ENCODE measurements around the gene FOXO3.
"Not testable (repeated sequence)": the region's sequence is repeated elsewhere in the genome, so short reads cannot be mapped to it uniquely, and the experiment has no call there.

The FOXO3 gene

GRCh38 chr6:108654465-108655106 is 93.9 kb downstream of the FOXO3 start:
- in situ Hi-C loops (cut with MboI; ENCODE audit: low sequenced_read_pairs), result no loop called here

GRCh38 chr6:108655806-108656651 is 95.3 kb downstream of the FOXO3 start:
- in situ Hi-C loops (cut with MboI; ENCODE audit: low sequenced_read_pairs), result no loop called here

- in situ Hi-C loops (cut with MboI; ENCODE audit: low sequenced_read_pairs), result no loop called here
These were observed 96.1 kb downstream of the FOXO3 start for GRCh38 chr6:108656836-108657235.

- in situ Hi-C loops (cut with MboI; ENCODE audit: low sequenced_read_pairs), result no loop called here
These were observed 97.5 kb downstream of the FOXO3 start for GRCh38 chr6:108658174-108658573.

- in situ Hi-C loops (cut with MboI; ENCODE audit: low sequenced_read_pairs), result not testable (repeated sequence)
These were observed 98.1 kb downstream of the FOXO3 start for GRCh38 chr6:108658785-108659184.

- in situ Hi-C loops (cut with MboI; ENCODE audit: low sequenced_read_pairs), result no loop called here
These were observed 99.5 kb downstream of the FOXO3 start for GRCh38 chr6:108660251-108660650.

- in situ Hi-C loops (cut with MboI; ENCODE audit: low sequenced_read_pairs), result no loop called here
These were observed 100.7 kb downstream of the FOXO3 start for GRCh38 chr6:108661430-108661829.

GRCh38 chr6:108661982-108662381 is 101.3 kb downstream of the FOXO3 start:
- in situ Hi-C loops (cut with MboI; ENCODE audit: low sequenced_read_pairs), result no loop called here

GRCh38 chr6:108662702-108663101 is 102.0 kb downstream of the FOXO3 start:
- in situ Hi-C loops (cut with MboI; ENCODE audit: low sequenced_read_pairs), result no loop called here

- in situ Hi-C loops (cut with MboI; ENCODE audit: low sequenced_read_pairs), result not testable (repeated sequence)
These were observed 102.9 kb downstream of the FOXO3 start for GRCh38 chr6:108663494-108664064.

GRCh38 chr6:108665495-108666196 is 104.9 kb downstream of the FOXO3 start:
- in situ Hi-C loops (cut with MboI; ENCODE audit: low sequenced_read_pairs), result no loop called here

GRCh38 chr6:108666656-108667260 is 106.0 kb downstream of the FOXO3 start:
- in situ Hi-C loops (cut with MboI; ENCODE audit: low sequenced_read_pairs), result no loop called here

GRCh38 chr6:108667993-108668392 is 107.3 kb downstream of the FOXO3 start:
- in situ Hi-C loops (cut with MboI; ENCODE audit: low sequenced_read_pairs), result no loop called here

- in situ Hi-C loops (cut with MboI; ENCODE audit: low sequenced_read_pairs), result no loop called here
These were observed 109.0 kb downstream of the FOXO3 start for GRCh38 chr6:108669673-108670072.

- in situ Hi-C loops (cut with MboI; ENCODE audit: low sequenced_read_pairs), result no loop called here
These were observed 110.5 kb downstream of the FOXO3 start for GRCh38 chr6:108671175-108671574.

GRCh38 chr6:108671790-108672189 is 111.1 kb downstream of the FOXO3 start:
- in situ Hi-C loops (cut with MboI; ENCODE audit: low sequenced_read_pairs), result no loop called here

- in situ Hi-C loops (cut with MboI; ENCODE audit: low sequenced_read_pairs), result no loop called here
These were observed 111.9 kb downstream of the FOXO3 start for GRCh38 chr6:108672641-108673040.

- in situ Hi-C loops (cut with MboI; ENCODE audit: low sequenced_read_pairs), result no loop called here
These were observed 112.4 kb downstream of the FOXO3 start for GRCh38 chr6:108673153-108673552.

- in situ Hi-C loops (cut with MboI; ENCODE audit: low sequenced_read_pairs), result no loop called here
These were observed 112.9 kb downstream of the FOXO3 start for GRCh38 chr6:108673602-108674001.

- in situ Hi-C loops (cut with MboI; ENCODE audit: low sequenced_read_pairs), result no loop called here
These were observed 114.8 kb downstream of the FOXO3 start for GRCh38 chr6:108675226-108676200.

Data from HL-60/S4 (cell line).